Neutrophil (primary cell): ENCODE results near the gene PAFAH2.
A peak's percentile ranks its signal among the peaks of the same experiment; 100 is the strongest.

Experiments used
- H3K27ac ChIP-seq: fragments of 200-600 bp; sonication (generic); 2 replicates; pipeline ENCODE4 v1.5.1; 2016; ENCODE audit warnings: mild to moderate bottlenecking, moderate library complexity
- H3K27me3 ChIP-seq: fragments of 200-600 bp; sonication (generic); 2 replicates; pipeline ENCODE4 v1.6.0; 2016; ENCODE audit warnings: mild to moderate bottlenecking
- H3K36me3 ChIP-seq: fragments of 200-600 bp; sonication (generic); 2 replicates; pipeline ENCODE4 v1.5.1; 2017
- H3K4me1 ChIP-seq, 2 experiments: fragments of 200-600 bp in 1 of 2; sonication (generic) in 1 of 2; 1 replicate in 1 of 2; 2 replicates in 1 of 2; pipeline versions ENCODE4 v1.5.1 to v1.6.1; 2013 to 2016; ENCODE audit warnings: low read depth in 1 of 2, low read length in 1 of 2, mild to moderate bottlenecking in 1 of 2, moderate library complexity in 1 of 2; ENCODE audit not compliant: control insufficient read depth in 1 of 2, insufficient read depth in 1 of 2
- H3K4me3 ChIP-seq, 2 experiments: fragments of 200-600 bp in 1 of 2; sonication (generic) in 1 of 2; 1 replicate in 1 of 2; 2 replicates in 1 of 2; pipeline ENCODE4 v1.5.1; 2013 to 2016; ENCODE audit warnings: low read depth in 1 of 2, low read length in 1 of 2, mild to moderate bottlenecking in 1 of 2, moderate library complexity in 1 of 2
- H3K9me3 ChIP-seq: fragments of 200-600 bp; sonication (generic); 2 replicates; pipeline ENCODE4 v1.5.1; 2016
- CTCF ChIP-seq: fragments of 200-600 bp; sonication (generic); IDR thresholded peaks from 2 replicates; pipeline ENCODE4 v1.5.1; 2016; ENCODE audit warnings: antibody characterized with exemption

The PAFAH2 gene

GRCh38 chr1:25999041-25999800 is 1.4 kb upstream of the PAFAH2 start:
- no peaks in the 10 kb centered on the region for H3K36me3 ChIP-seq
- TF ChIP-seq CTCF, result no peak
- H3K9me3 ChIP-seq, result no peaks in the 10 kb centered on the region

GRCh38 chr1:25996966-25997827 is 666 bp downstream of the PAFAH2 start:
- Histone ChIP-seq H3K4me3 (peak overlapping the region; percentile 67 to 73), H3K36me3 (no peaks in the 10 kb centered on the region), H3K27me3 (no peaks in the 10 kb centered on the region), H3K4me1 (peaks cover 32% of the 10 kb centered on the region in 2 experiments), H3K27ac (peak overlapping the region; percentile 82), H3K9me3 (no peaks in the 10 kb centered on the region)
- TF ChIP-seq CTCF, result no peak

More at GRCh38 chr1:25999041-25999800, 1.4 kb upstream of the PAFAH2 start:
- Histone ChIP-seq H3K27me3 (no peaks in the 10 kb centered on the region), H3K4me3 (no peak overlapping the region), H3K4me1 (peaks cover 37% of the 10 kb centered on the region in 2 experiments), H3K27ac (no peak overlapping the region)

GRCh38 chr1:25994402-25995150 is 3.3 kb downstream of the PAFAH2 start:
- H3K36me3 ChIP-seq, result no peaks in the 10 kb centered on the region
- H3K4me1 ChIP-seq, result peaks cover 57 to 58% of the 10 kb centered on the region in 2 experiments
- TF ChIP-seq CTCF, result no peak
- no peaks in the 10 kb centered on the region for H3K9me3 ChIP-seq
- H3K4me3 ChIP-seq, result no peak overlapping the region
- H3K27ac ChIP-seq, result no peak overlapping the region
- H3K27me3 ChIP-seq, result no peaks in the 10 kb centered on the region

GRCh38 chr1:25993197-25993951 is 4.5 kb downstream of the PAFAH2 start:
- peaks cover 54 to 59% of the 10 kb centered on the region in 2 experiments for H3K4me1 ChIP-seq
- H3K4me3 ChIP-seq, result no peak overlapping the region
- no peak overlapping the region for H3K27ac ChIP-seq
- no peaks in the 10 kb centered on the region for H3K27me3 ChIP-seq
- no peaks in the 10 kb centered on the region for H3K9me3 ChIP-seq
- no peaks in the 10 kb centered on the region for H3K36me3 ChIP-seq
- TF ChIP-seq CTCF, result no peak

- Histone ChIP-seq H3K9me3 (no peaks in the 10 kb centered on the region), H3K4me3 (no peak overlapping the region), H3K27ac (no peak overlapping the region), H3K4me1 (peaks cover 50 to 57% of the 10 kb centered on the region in 2 experiments), H3K27me3 (no peaks in the 10 kb centered on the region), H3K36me3 (no peaks in the 10 kb centered on the region)
- no peak for TF ChIP-seq CTCF
Observed at GRCh38 chr1:25992689-25993171, 5.1 kb downstream of the PAFAH2 start.
